ENCODE measurements around the gene SWAP70. TPM values are rescaled to one million over a fixed set of nuclear protein-coding genes. Genes with fewer than 3 reads are reported as not detected.

The SWAP70 gene
- polyA plus RNA-seq, 1 experiment, result 24.6 TPM

DNA sequence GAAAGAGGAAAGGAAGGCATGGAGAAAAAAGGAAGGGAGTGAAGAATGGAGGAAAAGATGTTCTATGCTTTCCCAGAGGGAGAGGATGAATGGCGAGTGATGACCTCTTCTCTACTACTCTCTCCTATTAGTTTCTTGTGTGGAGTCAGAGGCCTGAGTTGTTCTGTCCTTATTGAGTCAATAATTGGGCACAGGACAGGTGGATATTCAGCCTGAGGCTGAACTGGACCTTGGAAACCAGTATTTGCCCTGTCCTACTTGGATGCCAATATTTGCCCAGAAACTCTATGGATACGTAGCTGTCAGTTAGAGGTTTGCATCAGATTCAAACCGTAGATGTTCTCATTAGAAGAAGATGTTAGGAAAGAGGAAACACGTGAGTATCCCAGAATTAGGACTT, 17.6 kb upstream of the SWAP70 start:
- ChIA-PET CTCF (no interaction called here), POLR2A (interaction anchor here (0.6 kb wide), 1 partner anchor 446 kb away, joined by 3 read pairs; no protein-coding TSS in a partner anchor)
- Histone ChIP-seq H3K9me3 (ENCODE audit: control insufficient read depth, insufficient read depth, low read length) (peaks cover 3% of the 10 kb centered on the region; the same call in 1 of the 2 replicates), H3K27me3 (ENCODE audit: control insufficient read depth, insufficient read depth, low read length) (no peaks in the 10 kb centered on the region), H3K4me3 (ENCODE audit: low read depth, low read length) (no peak overlapping the region), H3K27ac (ENCODE audit: low read depth, low read length) (no peak overlapping the region)
- TF ChIP-seq, protein P1, sequence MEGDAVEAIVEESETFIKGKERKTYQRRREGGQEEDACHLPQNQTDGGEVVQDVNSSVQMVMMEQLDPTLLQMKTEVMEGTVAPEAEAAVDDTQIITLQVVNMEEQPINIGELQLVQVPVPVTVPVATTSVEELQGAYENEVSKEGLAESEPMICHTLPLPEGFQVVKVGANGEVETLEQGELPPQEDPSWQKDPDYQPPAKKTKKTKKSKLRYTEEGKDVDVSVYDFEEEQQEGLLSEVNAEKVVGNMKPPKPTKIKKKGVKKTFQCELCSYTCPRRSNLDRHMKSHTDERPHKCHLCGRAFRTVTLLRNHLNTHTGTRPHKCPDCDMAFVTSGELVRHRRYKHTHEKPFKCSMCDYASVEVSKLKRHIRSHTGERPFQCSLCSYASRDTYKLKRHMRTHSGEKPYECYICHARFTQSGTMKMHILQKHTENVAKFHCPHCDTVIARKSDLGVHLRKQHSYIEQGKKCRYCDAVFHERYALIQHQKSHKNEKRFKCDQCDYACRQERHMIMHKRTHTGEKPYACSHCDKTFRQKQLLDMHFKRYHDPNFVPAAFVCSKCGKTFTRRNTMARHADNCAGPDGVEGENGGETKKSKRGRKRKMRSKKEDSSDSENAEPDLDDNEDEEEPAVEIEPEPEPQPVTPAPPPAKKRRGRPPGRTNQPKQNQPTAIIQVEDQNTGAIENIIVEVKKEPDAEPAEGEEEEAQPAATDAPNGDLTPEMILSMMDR (IDR thresholded peaks at IDR 0.05; ENCODE audit: low read depth, low read length), result no peak
- no peak for DNase-seq (ENCODE audit: low read depth, low spot score)

DNA sequence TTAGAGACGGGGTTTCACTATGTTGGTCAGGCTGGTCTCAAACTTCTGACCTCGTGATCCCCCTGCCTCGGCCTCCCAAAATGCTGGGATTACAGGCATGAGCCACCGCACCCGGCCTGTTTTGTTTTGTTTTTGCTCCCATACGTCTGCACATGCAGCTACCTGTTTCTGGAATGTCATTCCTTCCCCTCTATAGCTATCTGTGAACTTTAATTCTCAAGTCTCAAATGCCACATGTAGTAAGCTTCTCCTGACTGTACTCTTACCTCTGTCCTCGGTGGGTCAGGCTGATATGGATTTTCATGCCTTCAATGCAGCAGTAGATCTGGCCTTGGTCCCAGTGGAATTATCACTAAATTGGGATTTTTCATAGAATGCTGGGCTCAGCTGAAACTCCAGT, 12.4 kb upstream of the SWAP70 start:
- no peak overlapping the region for H3K27ac ChIP-seq (ENCODE audit: low read depth, low read length)
- H3K9me3 ChIP-seq (ENCODE audit: control insufficient read depth, insufficient read depth, low read length), result peaks cover 9% of the 10 kb centered on the region
- DNase-seq (ENCODE audit: low read depth, low spot score), result no peak
- ChIA-PET POLR2A (interaction anchor here (0.5 to 0.6 kb wide), 2 partner anchors 83 to 130 kb away, joined by 4 to 5 read pairs; no protein-coding TSS in a partner anchor), CTCF (interaction anchor here (1.4 kb wide), 1 partner anchor 38 kb away, joined by 5 read pairs; no protein-coding TSS in a partner anchor)
- H3K27me3 ChIP-seq (ENCODE audit: control insufficient read depth, insufficient read depth, low read length), result no peaks in the 10 kb centered on the region
- TF ChIP-seq, protein P1 (IDR thresholded peaks at IDR 0.05; ENCODE audit: low read depth, low read length), result no peak
- no peak overlapping the region for H3K4me3 ChIP-seq (ENCODE audit: low read depth, low read length)

DNA sequence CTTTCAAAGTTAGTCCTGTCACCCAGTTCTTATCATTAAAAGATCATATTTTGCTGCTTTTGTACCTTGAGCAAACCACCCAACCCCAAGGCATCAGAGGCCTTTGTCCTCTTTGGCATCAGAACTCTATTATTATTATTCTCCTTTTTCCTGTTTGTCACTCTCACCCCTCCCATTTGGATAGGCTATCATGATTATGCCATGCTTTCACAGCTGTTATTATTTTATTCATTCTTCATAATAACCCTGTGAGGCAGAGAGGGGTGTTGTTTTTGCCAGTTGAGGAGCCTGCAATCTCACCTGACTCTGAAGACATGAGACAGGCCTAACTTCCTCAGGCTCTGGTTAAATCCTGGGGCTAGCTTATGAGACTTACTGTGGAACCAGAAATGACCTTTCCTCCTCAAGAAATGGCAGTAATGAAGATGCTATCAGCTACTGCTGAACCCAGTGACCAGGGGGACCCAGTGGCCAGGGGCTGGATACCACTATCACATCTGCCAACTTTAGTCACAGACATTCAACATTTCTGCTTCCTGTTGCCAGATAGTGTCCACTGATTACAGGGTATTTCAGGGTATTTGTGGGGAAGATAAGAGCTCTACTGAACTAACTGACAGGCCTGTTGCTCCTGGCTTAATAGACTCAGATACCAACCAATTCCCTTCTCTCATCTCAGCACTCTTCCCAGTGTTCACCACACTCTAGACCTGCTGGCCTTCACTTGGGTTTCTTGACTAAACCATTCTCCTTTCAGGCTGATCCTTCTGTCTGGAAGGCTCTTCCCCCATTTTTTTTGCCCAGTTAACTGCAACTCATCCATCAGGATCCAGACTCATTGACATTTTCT, 11.8 kb upstream of the SWAP70 start:
- POLR2A ChIA-PET, result no interaction called here
- no peak for DNase-seq (ENCODE audit: low read depth, low spot score)
- H3K27me3 ChIP-seq (ENCODE audit: control insufficient read depth, insufficient read depth, low read length), result no peaks in the 10 kb centered on the region
- CTCF ChIA-PET, result interaction anchor here (1.4 kb wide), 1 partner anchor 38 kb away, joined by 5 read pairs; no protein-coding TSS in a partner anchor
- no peak overlapping the region for H3K27ac ChIP-seq (ENCODE audit: low read depth, low read length)
- H3K4me3 ChIP-seq (ENCODE audit: low read depth, low read length), result no peak overlapping the region
- TF ChIP-seq, protein P1 (IDR thresholded peaks at IDR 0.05; ENCODE audit: low read depth, low read length), result no peak
- peaks cover 8% of the 10 kb centered on the region for H3K9me3 ChIP-seq (ENCODE audit: control insufficient read depth, insufficient read depth, low read length)

DNA sequence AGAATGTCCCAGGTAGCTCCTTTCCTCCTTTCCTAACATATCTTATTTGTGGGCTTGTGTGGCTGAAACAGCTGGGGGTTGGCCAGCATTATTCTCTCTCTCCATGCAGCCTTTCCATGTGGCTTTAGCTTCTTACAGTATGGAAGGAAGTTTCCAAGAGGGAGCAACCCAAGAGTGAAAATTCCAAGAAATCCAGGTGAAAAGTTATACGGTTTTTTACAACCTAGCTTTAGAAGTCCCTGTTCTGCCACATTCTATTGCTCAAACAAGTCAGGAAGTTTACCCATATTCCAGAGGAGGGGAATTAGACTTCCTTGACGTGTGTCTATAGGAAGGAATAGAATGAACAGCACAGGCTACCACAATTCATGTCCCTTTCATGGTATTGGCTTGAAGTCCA, 10.0 kb upstream of the SWAP70 start:
- no peaks in the 10 kb centered on the region for H3K27me3 ChIP-seq (ENCODE audit: control insufficient read depth, insufficient read depth, low read length)
- POLR2A ChIA-PET, result no interaction called here
- TF ChIP-seq, protein P1 (IDR thresholded peaks at IDR 0.05; ENCODE audit: low read depth, low read length), result no peak
- DNase-seq (ENCODE audit: low read depth, low spot score), result no peak
- H3K9me3 ChIP-seq (ENCODE audit: control insufficient read depth, insufficient read depth, low read length), result peaks cover 6% of the 10 kb centered on the region
- H3K27ac ChIP-seq (ENCODE audit: low read depth, low read length), result no peak overlapping the region
- no peak overlapping the region for H3K4me3 ChIP-seq (ENCODE audit: low read depth, low read length)
- CTCF ChIA-PET, result no interaction called here

DNA sequence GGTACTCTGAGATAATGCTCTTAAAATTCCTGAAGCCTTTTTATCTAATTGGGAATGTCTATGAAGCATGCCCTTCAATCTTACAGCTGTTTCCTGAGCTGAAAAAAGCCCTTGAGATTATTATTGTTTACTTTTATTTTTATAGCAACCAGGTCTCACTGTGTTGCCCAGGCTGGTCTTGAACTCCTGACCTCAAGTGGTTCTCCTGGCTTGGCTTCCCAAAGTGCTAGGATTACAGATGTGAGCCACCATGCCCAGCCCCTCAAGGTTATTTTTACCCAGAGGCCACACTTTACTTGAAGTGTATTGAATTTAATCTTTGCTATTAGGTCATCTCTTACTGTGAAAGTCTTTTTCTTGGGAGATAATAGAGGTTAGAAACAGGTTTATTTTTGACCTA, 7.0 kb upstream of the SWAP70 start:
- Histone ChIP-seq H3K27me3 (ENCODE audit: control insufficient read depth, insufficient read depth, low read length) (no peaks in the 10 kb centered on the region), H3K27ac (ENCODE audit: low read depth, low read length) (no peak overlapping the region), H3K4me3 (ENCODE audit: low read depth, low read length) (no peak overlapping the region), H3K9me3 (ENCODE audit: control insufficient read depth, insufficient read depth, low read length) (peaks cover 6% of the 10 kb centered on the region)
- POLR2A ChIA-PET, result no interaction called here
- TF ChIP-seq, protein P1 (IDR thresholded peaks at IDR 0.05; ENCODE audit: low read depth, low read length), result no peak
- DNase-seq (ENCODE audit: low read depth, low spot score), result no peak
- CTCF ChIA-PET, result no interaction called here

All from AG04450 (cell line).